LoVo (cell line): ENCODE results near the gene CYP2E1.
"Not testable (repeated sequence)": the region's sequence is repeated elsewhere in the genome, so short reads cannot be mapped to it uniquely, and the experiment has no call there.

Experiments used
- DNase-seq: peaks from one replicate; pipeline ENCODE4 v3.0.0-alpha.2; 2016; ENCODE audit warnings: low spot score

CYP2E1 gene

DNA sequence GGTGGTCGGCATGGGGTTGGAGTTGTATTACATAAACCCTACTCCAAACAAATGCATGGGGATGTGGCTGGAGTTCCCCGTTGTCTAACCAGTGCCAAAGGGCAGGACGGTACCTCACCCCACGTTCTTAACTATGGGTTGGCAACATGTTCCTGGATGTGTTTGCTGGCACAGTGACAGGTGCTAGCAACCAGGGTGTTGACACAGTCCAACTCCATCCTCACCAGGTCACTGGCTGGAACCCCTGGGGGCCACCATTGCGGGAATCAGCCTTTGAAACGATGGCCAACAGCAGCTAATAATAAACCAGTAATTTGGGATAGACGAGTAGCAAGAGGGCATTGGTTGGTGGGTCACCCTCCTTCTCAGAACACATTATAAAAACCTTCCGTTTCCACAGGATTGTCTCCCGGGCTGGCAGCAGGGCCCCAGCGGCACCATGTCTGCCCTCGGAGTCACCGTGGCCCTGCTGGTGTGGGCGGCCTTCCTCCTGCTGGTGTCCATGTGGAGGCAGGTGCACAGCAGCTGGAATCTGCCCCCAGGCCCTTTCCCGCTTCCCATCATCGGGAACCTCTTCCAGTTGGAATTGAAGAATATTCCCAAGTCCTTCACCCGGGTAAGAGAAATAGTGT is at the start of gene CYP2E1:
Gene CYP2E1 (plus strand): TSS at position 407 of the 632 bp plus-strand sequence. CDS start 33 bp downstream, at position 440.
- DNase-seq = no peak

DNA sequence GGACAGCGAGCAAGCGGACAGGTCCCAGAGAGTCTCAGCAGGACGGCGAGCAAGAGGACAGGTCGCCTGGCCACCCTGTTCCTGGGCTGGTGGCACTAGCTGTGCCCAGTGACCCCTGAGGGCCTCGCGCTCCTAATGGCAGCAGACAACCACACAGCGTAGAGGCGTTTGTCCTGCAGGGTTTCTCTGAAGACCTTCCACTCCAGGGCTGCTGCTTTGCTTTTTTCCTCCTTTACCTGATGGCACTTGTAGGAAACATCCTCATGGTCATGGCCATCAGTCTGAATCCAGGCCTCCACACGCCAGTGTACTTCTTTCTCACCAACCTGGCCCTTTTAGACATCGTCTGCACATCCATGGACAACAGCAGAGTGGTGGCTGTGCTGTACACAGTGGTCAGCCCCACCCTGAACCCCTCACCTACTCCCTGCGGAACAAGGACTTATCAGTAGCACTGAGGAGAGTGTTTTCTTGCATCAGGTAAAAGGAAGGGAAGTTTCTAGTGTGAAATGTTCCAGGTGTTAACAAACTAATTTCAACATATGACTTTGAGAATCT is 46.0 kb upstream of the CYP2E1 start:
- DNase-seq = no peak

DNA sequence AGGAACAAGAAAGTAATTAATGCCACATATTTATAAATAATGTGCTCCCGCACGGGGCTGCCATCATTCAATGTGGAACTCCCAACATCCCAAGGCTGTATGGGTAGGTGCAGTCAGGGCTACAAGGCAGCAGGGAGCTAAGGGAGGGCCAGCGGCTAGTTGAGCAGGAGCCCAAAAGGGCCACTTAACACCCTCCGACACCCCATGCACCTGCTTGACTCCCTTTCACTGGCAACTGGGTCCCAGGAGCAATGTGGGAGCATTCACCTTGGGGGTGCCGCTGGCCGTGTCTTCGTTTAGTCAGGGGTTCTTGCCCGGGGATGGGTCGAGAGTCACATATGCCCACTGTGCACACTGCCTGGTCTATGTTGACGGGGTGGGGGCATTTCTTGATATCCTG is 45.5 kb upstream of the CYP2E1 start:
- no peak for DNase-seq

DNA sequence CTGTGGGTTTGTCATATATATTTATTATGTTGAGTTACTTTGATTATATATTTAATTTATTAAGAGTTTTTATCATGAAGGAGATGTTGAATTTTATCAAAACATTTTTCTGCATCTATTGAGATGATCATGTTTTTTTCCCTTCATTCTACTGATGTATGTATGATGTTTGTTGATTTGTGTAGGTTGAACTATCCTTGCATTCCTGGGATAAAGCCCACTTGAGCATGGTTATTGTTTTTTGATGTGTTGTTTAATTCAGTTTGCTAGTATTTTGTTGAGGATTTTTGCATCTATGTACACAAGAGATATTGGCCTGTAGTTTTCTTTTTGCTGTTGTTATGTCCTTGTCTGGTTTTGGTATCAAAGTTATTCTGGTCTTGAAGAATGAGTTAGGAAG is 42.3 kb upstream of the CYP2E1 start:
- DNase-seq = no peak

DNA sequence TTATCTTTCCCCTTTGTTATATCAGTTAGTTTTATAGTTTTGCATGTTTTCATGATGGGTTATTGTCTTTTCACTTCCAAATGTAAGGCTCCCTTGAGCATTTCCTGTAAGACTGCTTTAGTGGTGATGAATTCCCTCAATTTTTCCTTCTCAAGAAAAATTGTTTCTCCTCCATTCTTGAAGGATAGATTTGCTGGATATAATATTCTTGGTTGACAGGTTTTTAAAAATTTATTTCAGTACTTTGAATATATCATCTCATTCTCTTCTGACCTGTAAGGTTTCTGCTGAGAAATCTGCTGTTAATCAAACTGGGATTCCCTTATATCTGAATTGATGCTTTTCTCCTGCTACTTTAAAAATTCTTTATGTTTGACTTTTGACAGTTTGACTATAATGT is 40.1 kb upstream of the CYP2E1 start:
- DNase-seq = no peak

DNA sequence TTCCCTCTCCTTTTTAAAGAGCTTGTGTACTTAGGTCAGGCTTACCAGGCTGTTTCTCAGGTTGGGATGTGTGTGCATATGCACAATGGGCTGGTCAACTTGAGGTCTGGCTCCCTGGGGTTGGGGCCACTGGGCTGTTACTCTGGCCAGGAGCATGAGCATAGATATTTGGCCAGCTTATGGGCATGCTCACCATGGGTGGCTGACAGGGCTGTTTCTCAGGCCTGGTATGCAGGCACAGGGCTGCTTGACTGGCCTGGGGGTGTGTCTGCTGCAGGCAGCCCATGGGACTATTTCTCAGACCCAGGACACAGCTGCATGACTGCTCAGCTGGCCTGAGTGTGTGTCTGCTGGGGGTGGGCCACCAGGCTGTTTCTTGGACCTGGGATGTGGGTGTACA is 38.8 kb upstream of the CYP2E1 start:
- no peak for DNase-seq

DNA sequence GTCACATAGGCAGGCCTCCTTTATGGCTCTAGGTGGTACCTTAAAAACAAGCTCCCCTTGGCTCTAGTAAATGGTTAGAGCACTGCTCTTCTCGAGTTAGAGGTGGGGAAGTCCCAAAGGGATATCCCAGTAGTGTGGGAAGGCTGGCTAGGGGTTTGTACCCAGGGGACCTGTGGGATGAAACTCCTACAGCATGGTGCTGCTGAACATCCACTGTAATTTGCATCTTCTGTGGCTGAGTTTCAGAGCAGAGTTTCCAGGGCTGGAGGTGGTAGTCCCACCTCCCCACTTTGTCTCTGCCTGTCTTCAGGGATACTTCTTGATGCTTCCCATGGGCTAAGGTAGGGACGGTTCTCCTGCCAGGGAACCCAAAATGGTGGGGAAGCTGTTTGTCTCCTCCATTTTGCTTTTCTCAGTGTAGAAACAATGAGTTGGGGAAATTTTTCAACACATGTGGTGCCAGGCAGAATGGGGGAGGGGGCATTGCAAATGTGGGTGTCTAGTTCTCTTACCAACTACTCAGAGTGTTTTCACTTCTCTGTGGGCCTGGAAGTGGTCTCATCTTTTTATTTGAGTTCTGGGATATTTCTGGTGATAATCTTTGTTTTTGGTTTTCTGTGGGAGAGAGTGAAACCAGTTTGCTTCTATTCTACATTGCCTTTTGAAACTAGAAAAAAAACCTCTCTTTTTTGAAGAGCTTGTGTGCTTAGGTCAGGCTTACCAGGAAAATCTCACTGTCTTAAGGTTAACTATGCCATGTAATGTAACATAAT is 37.2 kb upstream of the CYP2E1 start:
- no peak for DNase-seq

DNA sequence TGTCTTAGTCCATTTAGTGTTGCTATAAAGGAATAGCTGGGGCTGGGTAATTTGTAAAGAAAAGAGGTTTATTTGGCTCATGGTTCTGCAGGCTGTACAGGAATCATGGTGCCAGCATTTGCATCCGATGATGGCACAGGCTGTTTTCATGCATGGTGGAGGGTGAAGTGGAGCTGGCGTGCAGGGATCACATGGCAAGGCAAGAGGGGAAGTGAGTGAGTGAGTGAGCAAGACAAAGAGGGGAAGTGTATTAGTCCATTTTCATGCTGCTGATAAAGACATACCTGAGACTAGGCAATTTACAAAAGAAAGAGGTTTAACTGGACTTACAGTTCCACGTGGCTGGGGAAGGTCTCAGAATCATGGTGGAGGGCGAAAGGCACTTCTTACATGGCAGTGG is 33.6 kb upstream of the CYP2E1 start:
- not testable (repeated sequence) for DNase-seq

DNA sequence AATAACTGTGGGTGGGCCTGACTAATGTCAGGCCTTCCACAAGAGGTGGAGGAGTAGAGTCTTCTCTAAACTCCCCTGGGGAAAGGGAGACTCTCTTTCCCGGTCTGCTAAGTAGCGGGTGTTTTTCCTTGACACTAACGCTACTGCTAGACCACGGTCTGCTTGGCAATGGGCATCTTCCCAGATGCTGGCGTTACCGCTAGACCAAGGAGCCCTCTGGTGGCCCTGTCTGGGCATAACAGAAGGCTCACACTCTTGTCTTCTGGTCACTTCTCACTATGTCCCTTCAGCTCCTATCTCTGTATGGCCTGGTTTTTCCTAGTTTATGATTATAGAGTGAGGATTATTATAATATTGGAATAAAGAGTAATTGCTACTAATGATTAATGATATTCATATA is 29.8 kb upstream of the CYP2E1 start:
- DNase-seq = not testable (repeated sequence)

DNA sequence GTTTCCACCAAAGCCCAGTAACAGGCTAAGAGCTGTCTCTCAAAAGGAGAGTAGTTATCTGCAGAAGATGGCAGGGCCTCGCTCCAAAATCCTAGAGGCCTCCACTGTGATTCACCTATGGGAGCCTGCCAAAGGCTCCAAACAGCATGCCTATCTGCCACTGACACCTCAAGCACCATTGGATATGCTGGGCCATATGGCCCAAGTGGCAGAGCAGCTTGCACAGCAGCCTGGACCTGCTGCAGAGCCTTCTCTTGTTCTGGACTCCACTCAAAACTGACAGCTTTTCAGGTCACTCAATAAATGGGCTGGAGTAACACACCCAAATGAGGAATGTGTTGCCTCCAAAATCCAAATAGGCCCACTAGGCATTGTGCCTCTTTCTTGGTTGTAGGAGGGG is 28.0 kb upstream of the CYP2E1 start:
- not testable (repeated sequence) for DNase-seq

DNA sequence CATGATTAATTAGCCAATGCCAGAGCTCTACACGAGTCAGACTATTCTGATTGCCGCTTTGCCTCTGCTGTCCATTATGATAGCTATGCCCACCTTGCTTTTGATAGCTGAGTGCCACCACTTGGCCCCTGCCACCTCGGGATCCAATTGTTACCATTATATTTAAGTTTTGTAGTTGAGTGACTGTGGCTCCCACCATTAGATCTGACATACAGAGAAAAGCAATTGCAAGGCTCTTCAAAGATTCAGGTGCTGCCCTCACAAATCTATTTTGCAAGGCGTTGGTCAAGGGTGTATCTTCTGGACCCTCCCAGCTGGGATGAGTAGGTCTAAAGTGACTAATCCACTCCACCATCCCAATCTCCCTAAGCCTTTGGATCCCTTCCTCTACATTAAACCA is 26.3 kb upstream of the CYP2E1 start:
- not testable (repeated sequence) for DNase-seq

DNA sequence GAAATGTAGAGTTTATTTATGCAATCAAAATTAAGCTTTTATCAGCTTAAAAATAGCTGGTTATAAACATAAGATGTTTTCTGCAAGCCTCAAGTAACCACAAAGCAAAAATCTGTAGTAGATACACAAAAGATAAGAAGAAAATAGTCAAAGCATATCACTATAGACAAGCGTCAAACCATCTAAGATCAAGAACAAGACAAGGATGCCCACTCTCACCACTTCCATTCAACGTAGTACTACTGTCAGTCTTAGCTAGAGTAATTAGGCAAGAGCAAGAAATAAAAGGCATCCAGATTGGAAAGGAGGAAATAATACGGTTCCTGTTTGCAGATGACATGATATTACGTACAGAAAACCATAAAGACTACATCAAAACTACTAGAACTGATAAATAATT is 17.5 kb upstream of the CYP2E1 start:
- no peak for DNase-seq

DNA sequence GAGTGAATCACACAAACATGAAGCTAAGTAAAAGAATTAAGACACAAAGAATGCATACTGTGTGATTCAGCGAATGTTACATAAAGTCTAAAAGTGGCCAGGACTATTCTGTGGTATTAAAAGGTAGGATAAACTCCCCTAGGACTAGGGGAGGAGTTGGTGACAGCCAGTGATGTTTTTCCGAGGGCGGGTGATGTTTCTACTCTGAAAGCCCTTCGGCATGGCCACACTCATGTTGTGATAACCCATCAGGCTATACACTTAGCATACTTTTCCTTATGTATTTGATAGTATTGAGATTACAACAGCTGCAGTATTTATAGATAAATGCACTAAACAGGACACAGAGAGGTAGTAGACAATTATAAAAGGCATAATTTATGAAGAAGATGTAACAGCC is 15.8 kb upstream of the CYP2E1 start:
- no peak for DNase-seq

DNA sequence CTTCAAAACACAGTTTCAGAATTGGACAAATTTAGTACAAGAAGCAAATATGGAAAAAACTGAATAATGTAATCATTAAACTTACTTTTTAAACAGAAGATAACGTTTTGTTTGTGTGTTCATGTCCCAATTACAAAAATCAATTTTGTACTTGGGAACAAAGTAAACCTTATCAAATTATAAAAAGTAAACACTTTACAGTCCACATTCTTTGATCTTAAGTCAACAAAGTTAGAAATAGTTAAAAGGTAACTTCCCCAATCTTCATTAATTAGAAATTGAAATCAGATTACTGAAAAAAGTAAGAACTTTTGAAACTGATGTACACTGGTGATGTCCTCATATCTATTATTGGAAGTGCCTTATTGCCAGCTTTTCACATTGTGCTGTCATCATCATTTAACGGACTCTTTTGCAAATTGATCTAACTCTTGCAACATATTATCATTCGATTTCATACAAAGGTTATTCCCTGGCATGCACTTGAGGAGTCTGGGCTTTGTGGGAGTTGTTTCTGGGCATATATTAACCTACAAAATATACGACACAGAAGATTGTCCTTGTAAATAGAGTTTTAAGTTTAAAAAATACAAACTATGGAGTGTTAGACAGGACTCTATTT is 15.1 kb upstream of the CYP2E1 start:
- no peak for DNase-seq

DNA sequence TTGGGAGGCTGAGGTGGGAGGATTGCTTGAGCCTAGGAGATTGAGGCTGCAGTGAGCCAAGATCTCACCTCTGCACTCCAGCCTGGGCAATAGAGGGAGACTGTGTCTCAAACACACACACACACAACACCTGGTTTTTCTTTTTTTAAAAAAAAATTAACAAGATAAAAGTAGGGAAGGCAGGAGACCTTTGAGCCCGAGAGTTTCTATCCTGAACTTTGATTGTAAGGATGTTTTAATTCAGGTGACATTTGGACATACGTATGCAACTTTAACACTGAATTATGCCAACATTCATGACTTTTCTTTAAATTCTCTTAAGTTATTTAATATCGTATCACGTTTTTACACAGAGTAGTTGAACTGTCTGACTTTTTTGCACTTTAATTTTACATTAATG is 11.7 kb upstream of the CYP2E1 start:
- no peak for DNase-seq

DNA sequence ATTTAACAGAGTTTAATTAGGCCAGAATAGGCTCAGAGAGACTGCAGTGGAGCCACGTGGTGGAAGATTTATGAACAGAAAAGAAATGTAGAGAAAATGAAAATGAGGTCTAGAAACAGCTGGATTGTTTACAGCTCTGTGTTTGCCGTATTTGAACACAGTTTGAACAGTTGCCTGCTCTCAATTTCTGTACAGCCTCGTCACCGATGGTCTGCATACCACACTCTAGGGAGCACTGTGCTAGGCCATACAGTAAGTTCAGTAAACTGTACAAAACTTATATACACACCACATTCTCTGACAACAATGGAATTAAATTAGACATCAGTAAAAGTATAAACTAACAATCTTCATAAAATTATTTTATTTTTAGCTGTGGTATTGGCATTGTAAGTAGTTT is 11.1 kb upstream of the CYP2E1 start:
- DNase-seq = no peak

DNA sequence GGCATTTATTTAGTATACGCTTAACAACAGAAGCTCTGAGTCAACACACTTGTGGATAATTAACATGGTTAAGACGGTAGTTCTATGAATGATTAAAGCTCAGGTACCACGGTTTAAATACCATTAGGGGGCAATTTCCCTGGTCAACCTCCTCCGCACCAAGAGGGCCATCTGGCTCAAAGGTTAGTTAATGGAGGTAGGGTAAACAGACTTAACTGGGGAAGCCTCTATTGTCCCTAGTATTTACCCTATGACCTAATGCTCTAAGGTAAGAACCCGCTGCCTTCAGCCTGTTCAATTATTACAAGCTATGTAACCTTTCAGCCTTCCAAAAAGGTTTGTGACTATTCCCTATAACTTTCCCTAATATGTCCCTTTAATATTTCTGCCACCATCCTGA is 8.6 kb upstream of the CYP2E1 start:
- not testable (repeated sequence) for DNase-seq

DNA sequence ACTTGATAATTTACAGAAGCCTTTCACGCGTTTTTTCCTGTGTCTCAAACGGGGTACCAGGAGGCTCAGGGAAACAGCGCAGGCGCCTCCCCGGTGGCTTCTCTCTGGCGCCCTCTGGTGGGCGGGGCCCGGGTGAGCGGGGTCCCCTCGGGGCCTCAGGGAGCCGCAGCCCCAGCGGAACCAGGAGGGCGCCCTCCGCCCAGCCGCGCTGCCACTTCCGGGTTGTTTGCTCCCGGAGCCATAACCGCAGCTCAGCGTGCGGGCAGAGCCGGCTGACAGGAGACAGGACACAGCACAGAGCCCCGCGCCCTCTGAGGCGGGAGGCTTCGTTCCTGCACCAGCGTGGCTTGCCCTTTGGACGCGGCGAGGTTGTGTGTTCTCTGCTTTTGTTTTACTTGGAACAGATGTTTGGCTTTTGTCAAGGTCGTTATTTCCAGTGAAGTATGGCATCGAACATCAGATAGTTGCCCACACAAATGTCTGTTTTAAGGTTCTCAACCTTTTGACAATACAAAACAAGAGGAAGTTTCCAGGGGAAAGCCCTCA is 6.9 kb upstream of the CYP2E1 start:
- peak; percentile 81 for DNase-seq

DNA sequence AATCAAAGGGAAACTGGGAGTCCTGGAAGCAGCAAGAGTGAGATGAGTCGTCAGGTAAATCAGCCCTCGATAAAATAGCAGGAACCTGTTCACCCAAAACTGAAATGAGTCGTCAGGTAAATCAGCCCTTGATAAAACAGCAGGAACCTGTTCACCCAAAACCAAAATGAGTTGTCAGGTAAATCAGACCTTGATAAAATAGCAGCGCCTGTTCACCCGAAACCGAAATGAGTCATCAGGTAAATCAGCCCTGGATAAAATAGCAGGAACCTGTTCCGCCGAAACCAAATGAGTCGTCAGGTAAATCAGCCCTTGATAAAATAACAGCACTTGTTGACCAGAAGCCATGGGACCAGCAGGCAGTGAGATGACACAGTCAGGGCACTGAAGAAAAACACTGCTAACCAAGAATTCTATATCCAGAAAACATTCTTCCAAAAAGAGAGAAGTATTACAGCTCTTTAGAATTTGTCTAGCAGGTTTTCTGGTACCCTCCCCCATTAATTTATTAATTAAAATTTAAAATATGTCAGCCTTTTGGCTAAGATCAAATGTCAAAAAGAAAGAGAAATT is 3.4 kb upstream of the CYP2E1 start:
- peak; percentile 16 for DNase-seq

DNA sequence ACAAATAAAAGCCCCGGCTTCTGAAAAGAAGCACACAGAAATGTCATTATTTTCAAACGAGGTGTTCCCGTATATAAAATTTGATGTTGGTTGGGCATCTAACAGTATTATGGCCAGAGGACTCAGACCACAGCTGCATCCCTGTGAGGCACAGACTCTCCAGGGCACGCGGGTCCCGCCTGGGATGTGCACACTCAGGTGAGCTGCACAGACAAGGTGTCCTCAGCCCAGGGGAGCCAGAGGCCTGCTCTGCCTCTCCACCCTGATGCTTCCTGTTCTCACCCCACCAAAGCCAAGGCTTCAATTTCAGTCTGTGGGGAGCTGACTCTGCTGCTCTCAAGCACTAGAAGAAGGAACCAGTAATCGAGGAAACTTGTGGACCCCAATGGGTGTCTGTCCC is 1.7 kb upstream of the CYP2E1 start:
- DNase-seq = no peak

DNA sequence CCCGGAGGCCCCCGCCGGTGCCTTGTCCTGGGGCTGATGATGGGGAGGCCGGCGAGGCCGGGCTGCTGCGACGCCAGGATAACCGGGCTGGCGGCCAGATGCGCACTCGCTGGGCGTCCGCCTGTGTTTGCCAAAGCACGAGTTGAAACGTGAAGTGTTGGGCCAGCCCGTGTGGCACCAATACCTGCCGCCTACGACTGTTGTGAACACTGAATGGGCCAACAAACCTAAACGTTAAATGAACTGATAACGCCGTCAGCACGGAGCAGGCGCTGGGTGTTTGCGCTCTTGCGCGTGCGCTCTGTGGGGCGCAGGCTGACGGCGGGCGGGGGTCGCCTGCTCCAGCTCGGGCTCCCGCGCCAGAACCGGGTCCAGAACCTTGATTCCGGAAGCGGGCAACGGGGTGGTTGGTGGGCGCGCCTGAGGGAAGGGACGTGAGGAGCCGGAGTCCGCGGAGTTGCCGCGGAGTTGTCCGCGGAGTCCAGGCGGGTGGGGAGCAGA is 658 bp downstream of the CYP2E1 start:
- no peak for DNase-seq

DNA sequence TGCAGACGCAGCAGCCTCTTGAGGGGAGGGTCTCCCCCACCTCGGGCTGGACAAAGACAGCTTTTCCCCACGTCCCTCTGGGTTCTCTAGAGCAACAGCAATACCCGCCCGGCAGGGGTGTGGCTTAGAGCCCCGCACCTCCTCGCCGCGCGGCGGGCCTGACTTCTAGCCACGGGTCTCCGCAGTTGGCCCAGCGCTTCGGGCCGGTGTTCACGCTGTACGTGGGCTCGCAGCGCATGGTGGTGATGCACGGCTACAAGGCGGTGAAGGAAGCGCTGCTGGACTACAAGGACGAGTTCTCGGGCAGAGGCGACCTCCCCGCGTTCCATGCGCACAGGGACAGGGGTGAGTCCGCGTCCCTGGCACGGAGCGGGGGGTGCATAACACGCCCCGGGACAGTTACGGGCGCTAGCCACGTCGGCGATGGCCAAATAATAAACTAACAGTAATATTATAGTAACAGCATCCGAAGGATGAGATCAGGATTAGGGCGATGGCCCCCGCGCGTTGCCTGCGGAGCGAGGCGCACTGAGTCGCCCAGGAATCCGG is 1.2 kb downstream of the CYP2E1 start:
- DNase-seq = no peak
